HepG2 (cell line): ENCODE measurements around the gene PDP2. TPM values are rescaled to one million over a fixed set of nuclear protein-coding genes. Genes with fewer than 3 reads are reported as not detected.

Experiments
- AHR ChIP-seq: IDR thresholded peaks from 2 replicates; pipeline ENCODE4 v1.6.1; 2018; ENCODE audit warnings: missing genetic modification reagents, missing compliant biosample characterization
- ERF ChIP-seq: IDR thresholded peaks from 2 replicates; pipeline ENCODE4 v1.6.1; 2018; ENCODE audit warnings: missing biosample characterization, missing genetic modification reagents
- FOXK1 ChIP-seq: sonication (generic); formaldehyde crosslinking; IDR thresholded peaks from 2 replicates; pipeline ENCODE4 v1.4.0; 2020; ENCODE audit warnings: low read depth, missing genetic modification reagents, borderline replicate concordance
- HDAC1 ChIP-seq: sonication (generic); formaldehyde crosslinking; IDR thresholded peaks from 2 replicates; pipeline ENCODE4 v1.5.1; 2020; ENCODE audit warnings: mild to moderate bottlenecking, missing genetic modification reagents
- MIER3 ChIP-seq: IDR thresholded peaks from 2 replicates; pipeline ENCODE4 v1.6.1; 2016; ENCODE audit warnings: missing compliant biosample characterization, borderline replicate concordance
- NCOA2 ChIP-seq: sonication (generic); formaldehyde crosslinking; IDR thresholded peaks from 2 replicates; pipeline ENCODE4 v1.8.0; 2022; ENCODE audit warnings: inconsistent platforms
- ZNF160 ChIP-seq: sonication (generic); formaldehyde crosslinking; IDR thresholded peaks from 2 replicates; pipeline ENCODE4 v1.8.0; 2022; ENCODE audit warnings: mild to moderate bottlenecking, inconsistent platforms, missing genetic modification reagents
- ZNF251 ChIP-seq: sonication (generic); formaldehyde crosslinking; IDR thresholded peaks from 2 replicates; pipeline ENCODE4 v1.9.0; 2021; ENCODE audit warnings: mild to moderate bottlenecking, missing genetic modification reagents
- ZNF350 ChIP-seq: sonication (generic); formaldehyde crosslinking; IDR thresholded peaks from 2 replicates; pipeline ENCODE4 v1.4.0; 2020; ENCODE audit warnings: mild to moderate bottlenecking, low read depth, missing genetic modification reagents, borderline replicate concordance
- ZNF431 ChIP-seq: sonication (generic); formaldehyde crosslinking; IDR thresholded peaks from 2 replicates; pipeline ENCODE4 v1.9.0; 2022; ENCODE audit warnings: missing genetic modification reagents, low read depth, mild to moderate bottlenecking, borderline replicate concordance
- ZNF441 ChIP-seq: sonication (generic); formaldehyde crosslinking; IDR thresholded peaks from 2 replicates; pipeline ENCODE4 v1.7.0; 2021; ENCODE audit warnings: missing genetic modification reagents, borderline replicate concordance
- ZNF572 ChIP-seq: sonication (generic); formaldehyde crosslinking; IDR thresholded peaks from 2 replicates; pipeline ENCODE4 v1.5.1; 2020; ENCODE audit warnings: mild to moderate bottlenecking, missing genetic modification reagents
- ZNF616 ChIP-seq: sonication (generic); formaldehyde crosslinking; IDR thresholded peaks from 2 replicates; pipeline ENCODE4 v1.5.0; 2020; ENCODE audit warnings: low read depth, mild to moderate bottlenecking, missing genetic modification reagents
- ZNF800 ChIP-seq: sonication (generic); formaldehyde crosslinking; IDR thresholded peaks from 2 replicates; pipeline ENCODE4 v1.4.0; 2020; ENCODE audit warnings: missing genetic modification reagents
- polyA plus RNA-seq, 8 experiments: library from polyadenylated mRNA; depleted of rRNA in 3 of 8; stranded (reverse) in 7 of 8; unstranded in 1 of 8; fragments of >200 nt; fragmentation: Illumina TruSeq in 4 of 8; extraction: Trizol in 4 of 8; gene quantifications; 2 replicates each; pipeline versions ENCODE4 v1.2.1 to v1.2.3, GENCODE V29; 2011 to 2016; ENCODE audit warnings: low read depth in 4 of 8, missing spikeins in 1 of 8, mixed read lengths in 1 of 8; ENCODE audit not compliant: insufficient read depth in 1 of 8
- total RNA-seq, 5 experiments: library from RNA; depleted of rRNA; stranded (reverse); fragments of >200 nt; fragmentation: Illumina TruSeq; extraction: Trizol; gene quantifications; 2 replicates each; pipeline ENCODE4 v1.2.3, GENCODE V29; 2016; ENCODE audit warnings: low read depth in 1 of 5
- TF ChIP-seq, protein P1 (sequence below): sonication (generic); formaldehyde crosslinking; IDR thresholded peaks from 2 replicates; pipeline ENCODE4 v1.4.0; 2020; ENCODE audit warnings: missing genetic modification reagents
- TF ChIP-seq, protein P2 (sequence below), 2 experiments: sonication (generic) in 1 of 2; formaldehyde crosslinking in 1 of 2; IDR thresholded peaks; 2 replicates each; pipeline versions ENCODE4 v1.4.0 to v1.6.1; 2016 to 2020; ENCODE audit warnings: borderline replicate concordance in 1 of 2, low read depth in 1 of 2, mild to moderate bottlenecking in 1 of 2, missing genetic modification reagents in 1 of 2

Gene PDP2
- total and polyA plus RNA-seq, 2 of the 13 experiments (the other 11 are each of a cell fraction or from before 2014, with no cell fraction given), result 12.8 to 15.8 TPM

DNA sequence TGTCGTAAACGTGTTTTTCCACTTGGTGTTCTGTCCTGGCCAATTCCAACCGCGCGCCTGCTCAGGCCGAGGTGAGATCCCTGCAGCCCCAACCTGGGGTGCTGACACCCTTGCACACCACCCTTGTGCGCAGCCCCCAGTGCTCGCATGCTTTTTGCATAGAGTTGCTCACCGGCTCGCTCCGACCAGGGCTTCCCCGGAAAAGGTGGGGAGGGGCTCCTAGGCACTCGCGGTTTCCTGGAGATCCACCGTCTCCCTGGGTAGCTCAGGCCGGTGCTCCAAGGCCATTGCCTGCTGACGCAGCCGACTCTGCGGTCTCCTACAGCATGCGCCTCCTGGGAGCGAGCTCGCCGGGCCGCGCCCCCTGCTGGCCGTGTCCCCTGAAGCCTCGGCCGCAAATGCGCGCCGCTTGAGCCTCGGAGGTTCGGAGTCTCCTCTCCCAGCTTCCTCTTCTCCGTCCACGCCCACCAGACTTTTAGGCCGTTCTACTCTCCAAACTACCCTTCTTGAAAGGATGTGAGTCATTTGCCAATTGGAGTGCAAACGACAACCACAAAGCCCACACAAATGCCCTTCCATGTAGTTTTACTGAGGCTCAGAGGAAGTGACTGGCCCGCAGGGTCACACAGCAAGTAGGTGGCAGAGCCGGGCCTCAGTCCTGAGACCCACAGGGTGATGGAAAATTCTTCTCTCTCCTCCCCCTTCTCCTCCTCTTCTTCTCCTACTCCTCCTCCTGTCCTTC, 7.2 kb upstream of the PDP2 start (continued):
- TF ChIP-seq, protein P1, sequence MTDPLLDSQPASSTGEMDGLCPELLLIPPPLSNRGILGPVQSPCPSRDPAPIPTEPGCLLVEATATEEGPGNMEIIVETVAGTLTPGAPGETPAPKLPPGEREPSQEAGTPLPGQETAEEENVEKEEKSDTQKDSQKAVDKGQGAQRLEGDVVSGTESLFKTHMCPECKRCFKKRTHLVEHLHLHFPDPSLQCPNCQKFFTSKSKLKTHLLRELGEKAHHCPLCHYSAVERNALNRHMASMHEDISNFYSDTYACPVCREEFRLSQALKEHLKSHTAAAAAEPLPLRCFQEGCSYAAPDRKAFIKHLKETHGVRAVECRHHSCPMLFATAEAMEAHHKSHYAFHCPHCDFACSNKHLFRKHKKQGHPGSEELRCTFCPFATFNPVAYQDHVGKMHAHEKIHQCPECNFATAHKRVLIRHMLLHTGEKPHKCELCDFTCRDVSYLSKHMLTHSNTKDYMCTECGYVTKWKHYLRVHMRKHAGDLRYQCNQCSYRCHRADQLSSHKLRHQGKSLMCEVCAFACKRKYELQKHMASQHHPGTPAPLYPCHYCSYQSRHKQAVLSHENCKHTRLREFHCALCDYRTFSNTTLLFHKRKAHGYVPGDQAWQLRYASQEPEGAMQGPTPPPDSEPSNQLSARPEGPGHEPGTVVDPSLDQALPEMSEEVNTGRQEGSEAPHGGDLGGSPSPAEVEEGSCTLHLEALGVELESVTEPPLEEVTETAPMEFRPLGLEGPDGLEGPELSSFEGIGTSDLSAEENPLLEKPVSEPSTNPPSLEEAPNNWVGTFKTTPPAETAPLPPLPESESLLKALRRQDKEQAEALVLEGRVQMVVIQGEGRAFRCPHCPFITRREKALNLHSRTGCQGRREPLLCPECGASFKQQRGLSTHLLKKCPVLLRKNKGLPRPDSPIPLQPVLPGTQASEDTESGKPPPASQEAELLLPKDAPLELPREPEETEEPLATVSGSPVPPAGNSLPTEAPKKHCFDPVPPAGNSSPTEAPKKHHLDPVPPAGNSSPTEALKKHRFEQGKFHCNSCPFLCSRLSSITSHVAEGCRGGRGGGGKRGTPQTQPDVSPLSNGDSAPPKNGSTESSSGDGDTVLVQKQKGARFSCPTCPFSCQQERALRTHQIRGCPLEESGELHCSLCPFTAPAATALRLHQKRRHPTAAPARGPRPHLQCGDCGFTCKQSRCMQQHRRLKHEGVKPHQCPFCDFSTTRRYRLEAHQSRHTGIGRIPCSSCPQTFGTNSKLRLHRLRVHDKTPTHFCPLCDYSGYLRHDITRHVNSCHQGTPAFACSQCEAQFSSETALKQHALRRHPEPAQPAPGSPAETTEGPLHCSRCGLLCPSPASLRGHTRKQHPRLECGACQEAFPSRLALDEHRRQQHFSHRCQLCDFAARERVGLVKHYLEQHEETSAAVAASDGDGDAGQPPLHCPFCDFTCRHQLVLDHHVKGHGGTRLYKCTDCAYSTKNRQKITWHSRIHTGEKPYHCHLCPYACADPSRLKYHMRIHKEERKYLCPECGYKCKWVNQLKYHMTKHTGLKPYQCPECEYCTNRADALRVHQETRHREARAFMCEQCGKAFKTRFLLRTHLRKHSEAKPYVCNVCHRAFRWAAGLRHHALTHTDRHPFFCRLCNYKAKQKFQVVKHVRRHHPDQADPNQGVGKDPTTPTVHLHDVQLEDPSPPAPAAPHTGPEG, result 0 out of 2 replicates have a peak, but pooled peaks have one; percentile 64
- TF ChIP-seq NCOA2 (peak; percentile 31; the same call in 1 of the 2 replicates), ERF (CRISPR knock-in tag) (peak; percentile 53; the same call in 1 of the 2 replicates), MIER3 (peak; percentile 67; the same call in 1 of the 2 replicates), ZNF160 (peak; percentile 86; the same call in 1 of the 2 replicates), AHR (peak; percentile 83; the same call in 1 of the 2 replicates), FOXK1 (no peak), ZNF572 (CRISPR knock-in tag) (peak; percentile 98), ZNF251 (CRISPR knock-in tag) (0 out of 2 replicates have a peak, but pooled peaks have one; percentile 14), ZNF616 (CRISPR knock-in tag) (0 out of 2 replicates have a peak, but pooled peaks have one; percentile 44), ZNF350 (peak; percentile 80; the same call in 1 of the 2 replicates), ZNF431 (CRISPR knock-in tag) (0 out of 2 replicates have a peak, but pooled peaks have one; percentile 72), ZNF441 (peak; percentile 35; the same call in 1 of the 2 replicates), HDAC1 (peak; percentile 84), ZNF800 (peak; percentile 97)
- TF ChIP-seq, protein P2, sequence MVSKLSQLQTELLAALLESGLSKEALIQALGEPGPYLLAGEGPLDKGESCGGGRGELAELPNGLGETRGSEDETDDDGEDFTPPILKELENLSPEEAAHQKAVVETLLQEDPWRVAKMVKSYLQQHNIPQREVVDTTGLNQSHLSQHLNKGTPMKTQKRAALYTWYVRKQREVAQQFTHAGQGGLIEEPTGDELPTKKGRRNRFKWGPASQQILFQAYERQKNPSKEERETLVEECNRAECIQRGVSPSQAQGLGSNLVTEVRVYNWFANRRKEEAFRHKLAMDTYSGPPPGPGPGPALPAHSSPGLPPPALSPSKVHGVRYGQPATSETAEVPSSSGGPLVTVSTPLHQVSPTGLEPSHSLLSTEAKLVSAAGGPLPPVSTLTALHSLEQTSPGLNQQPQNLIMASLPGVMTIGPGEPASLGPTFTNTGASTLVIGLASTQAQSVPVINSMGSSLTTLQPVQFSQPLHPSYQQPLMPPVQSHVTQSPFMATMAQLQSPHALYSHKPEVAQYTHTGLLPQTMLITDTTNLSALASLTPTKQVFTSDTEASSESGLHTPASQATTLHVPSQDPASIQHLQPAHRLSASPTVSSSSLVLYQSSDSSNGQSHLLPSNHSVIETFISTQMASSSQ (IDR thresholded peaks at IDR 0.05; ENCODE audit: low read depth), result no peak
- TF ChIP-seq, protein P2 (CRISPR knock-in tag; IDR thresholded peaks at IDR 0.05; ENCODE audit: borderline replicate concordance), result peak; percentile 61; the same call in 1 of the 2 replicates
